Neural progenitor cell (in vitro differentiated cells): ENCODE measurements around the gene PLAAT2.

Experiments used
- CTCF ChIP-seq: fragments of 200-600 bp; sonication (generic); IDR thresholded peaks from 2 replicates; pipeline ENCODE4 v1.5.1; 2017; ENCODE audit warnings: antibody characterized with exemption, mild to moderate bottlenecking
- EZH2 ChIP-seq: fragments of 200-600 bp; sonication (generic); IDR thresholded peaks from 2 replicates; pipeline ENCODE4 v1.6.1; 2017; ENCODE audit warnings: antibody characterized with exemption, mild to moderate bottlenecking, moderate library complexity

- no peak for TF ChIP-seq CTCF
- no peak for TF ChIP-seq EZH2
Measured at GRCh38 chr11:63573881-63574855, 11.0 kb upstream of the PLAAT2 start.
